HG02852 (cell line): Measurements from ENCODE around the gene DPP8.
"Not testable (repeated sequence)": the region's sequence is repeated elsewhere in the genome, so short reads cannot be mapped to it uniquely, and the experiment has no call there.

Experiments used
- ATAC-seq: cut with Tn5 transposase; IDR thresholded peaks from one replicate; pipeline ENCODE4 v1.9.1; 2021; ENCODE audit warnings: mild to moderate bottlenecking, moderate library complexity; ENCODE audit not compliant: unreplicated experiment

Gene DPP8

DNA sequence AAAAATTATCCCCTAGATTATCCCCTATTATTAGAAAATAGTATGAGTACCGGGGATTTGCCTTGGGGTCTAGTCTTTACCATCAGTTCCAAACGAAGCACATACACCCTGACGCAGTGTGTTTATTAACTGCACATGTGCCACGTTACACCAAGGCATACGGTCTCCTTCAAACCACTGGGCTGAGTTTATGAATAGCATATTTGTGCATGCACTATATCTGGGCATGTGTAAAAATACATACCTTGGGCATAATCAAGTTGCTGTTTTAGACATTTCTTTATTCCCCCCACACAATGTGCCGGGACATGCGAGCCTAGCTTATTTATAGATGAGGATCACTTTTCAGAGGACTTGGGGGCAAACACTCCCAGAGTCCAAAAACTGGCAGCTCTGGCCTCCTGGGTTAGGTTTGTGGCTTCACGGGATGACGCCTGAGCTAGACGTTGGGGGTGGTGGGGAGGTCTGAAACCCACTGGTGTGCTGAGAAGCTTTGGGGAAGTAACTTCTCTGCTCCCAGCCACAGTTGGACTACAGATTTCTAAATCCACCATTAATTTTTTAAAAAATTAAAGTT, 111.0 kb downstream of the DPP8 start:
- ATAC-seq: no peak

- no peak for ATAC-seq
Observed at GRCh38 chr15:65405791-65406423, 111.6 kb downstream of the DPP8 start.

GRCh38 chr15:65404186-65404872, 113.2 kb downstream of the DPP8 start:
- no peak for ATAC-seq

DNA sequence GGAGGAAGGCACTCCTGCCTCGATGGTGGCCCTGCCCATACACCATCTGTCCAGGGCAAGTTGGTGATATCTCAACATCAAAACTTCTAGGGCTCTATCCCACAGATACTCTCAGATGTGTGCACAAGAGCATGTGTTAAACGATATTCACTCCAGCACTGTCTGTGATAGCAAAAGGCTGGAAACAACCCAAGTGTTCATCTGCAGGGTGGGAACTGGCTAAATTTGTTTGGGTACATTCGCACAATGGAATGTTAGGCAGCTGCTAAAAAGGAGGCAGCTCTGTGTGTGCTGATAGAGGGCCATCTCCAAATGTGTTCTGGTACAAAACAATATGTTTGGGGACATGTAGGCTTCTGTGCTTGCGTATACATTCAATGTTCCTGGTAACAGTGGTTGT, 114.5 kb downstream of the DPP8 start:
- ATAC-seq: no peak

DNA sequence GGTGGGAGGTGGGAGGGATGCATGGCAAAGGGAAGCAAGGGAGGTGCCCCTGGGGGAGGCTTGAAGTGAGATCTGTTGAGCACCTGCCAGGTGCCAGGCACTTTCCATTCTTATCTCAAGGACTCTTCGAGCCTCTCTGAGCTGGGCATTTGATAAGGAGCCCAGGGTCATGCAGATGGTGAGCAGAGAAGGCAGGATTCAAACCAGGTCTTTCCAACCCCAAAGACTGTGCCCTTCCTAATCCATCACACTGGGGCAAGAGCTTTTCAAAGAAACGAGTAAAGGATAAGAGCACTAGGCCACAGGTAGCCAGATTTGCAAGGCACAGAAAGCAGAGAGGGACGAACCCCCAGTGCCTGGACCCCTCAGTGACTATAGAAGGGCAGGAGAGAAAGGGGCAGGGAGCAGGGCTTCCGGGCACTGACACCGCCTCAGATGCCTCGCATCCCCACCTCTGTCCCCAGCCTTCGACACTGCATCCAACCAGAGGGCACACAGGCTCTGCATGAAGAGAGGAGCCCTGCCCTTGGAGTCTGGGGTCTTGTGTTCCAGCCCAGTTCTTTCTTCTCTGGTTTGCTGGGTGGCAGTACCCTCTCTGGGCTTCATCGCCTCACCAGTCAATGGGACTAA, 115.8 kb downstream of the DPP8 start:
- no peak for ATAC-seq

DNA sequence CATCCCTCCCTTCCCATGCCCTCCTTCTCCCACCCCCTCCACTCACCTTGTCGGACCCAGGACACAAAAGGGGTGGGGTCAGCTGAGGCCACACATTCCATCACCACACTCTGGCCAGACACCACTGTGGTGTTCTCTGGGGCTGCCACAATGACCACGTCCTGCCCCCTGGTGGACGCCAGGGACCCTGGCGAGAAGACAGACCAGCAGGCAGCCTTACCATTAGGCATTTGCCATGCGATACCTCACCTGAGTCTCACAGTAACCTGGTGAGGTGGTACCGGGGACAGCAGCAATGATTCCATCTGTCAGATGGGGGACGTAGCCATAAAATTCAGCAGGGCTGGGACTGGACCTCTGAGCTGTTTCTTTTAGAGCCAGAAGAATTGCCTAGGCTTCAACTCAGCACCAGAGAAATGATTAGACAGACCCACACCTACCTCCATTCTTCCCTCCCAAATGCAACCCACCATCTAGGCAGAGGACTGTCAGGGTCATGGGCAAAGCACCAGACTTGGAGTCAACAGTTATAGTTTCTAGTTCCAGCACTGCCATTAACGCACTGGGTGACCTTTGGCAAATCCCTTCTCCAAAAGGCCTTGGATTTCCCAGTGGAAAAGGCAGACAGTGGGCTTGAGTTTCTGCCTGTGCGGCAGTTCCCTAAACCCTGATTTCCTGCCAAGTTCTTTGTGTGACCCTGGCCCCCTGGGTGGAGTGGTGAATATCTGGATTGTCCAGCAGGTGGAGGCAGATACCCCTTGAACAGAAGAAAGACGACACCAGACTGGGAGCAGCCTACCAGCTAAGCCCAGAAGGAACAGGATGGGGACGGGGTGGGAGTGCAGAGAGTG, 116.5 kb downstream of the DPP8 start:
- no peak for ATAC-seq

GRCh38 chr15:65399997-65400396, 117.5 kb downstream of the DPP8 start:
- ATAC-seq: no peak

DNA sequence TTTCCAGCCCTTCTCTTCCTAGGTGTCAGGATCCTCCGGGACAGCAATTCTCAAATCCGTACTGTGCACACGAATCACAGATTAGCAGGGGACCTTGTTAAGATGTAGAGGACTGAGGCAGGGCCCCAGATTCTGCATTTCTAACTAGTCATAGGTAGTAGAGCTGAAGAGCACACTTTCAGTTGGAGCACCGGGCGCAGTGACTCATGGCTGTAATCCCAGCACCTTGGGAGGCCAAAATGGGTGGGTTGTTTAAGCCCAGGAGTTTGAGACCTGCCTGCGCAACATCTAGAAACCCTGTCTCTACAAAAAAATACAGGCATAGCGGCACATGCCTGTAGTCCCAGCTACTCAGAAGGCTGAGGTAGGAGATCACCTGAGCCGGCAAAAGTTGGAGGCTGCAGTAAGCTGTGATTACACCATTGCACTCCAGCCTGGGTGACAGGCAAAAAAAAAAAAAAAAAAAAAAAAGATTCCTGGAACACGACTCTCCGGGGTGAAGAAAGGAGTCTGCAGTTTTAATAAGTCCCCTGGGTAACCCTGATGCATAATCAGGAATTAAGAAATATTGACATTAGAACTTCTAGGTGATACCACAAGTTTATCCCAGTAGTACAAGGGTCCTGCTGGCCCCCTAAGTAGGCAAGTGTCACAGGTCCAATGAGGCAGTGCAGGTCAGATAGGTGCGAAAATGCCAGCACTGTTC, 118.3 kb downstream of the DPP8 start:
- ATAC-seq: no peak

DNA sequence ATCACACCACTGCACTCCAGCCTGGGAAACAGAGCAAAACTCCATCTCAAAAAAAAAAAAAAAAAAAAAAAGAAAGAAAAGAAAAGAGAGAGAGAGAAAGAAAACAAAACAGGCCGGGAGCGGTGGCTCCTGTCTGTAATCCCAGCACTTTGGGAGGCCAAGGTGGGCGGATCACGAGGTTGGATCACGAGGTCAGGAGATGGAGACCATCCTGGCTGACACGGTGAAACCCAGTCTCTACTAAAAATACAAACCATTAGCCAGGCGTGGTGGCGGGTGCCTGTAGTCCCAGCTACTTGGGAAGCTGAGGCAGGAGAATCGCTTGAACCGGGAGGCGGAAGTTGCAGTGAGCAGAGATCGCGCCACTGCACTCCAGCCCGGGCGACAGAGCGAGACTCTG, 119.0 kb downstream of the DPP8 start:
- not testable (repeated sequence) for ATAC-seq

DNA sequence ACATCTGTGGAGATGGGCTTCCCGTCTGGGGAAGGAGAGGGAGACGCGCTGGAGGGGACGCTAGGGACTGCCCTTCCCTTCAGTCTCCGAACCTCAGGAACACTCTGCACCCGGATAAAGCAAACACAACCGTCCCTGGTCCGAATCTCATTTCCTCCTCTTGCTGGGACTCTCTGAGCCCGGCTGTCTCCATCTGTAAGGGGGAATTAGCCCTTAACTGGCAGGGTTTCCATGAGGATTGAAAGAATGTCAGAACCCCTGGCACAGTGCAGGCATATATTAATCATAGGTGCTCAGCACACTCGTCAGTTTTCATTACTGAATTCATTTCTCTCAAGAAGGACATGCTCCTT, 120.5 kb downstream of the DPP8 start:
- ATAC-seq: no peak

DNA sequence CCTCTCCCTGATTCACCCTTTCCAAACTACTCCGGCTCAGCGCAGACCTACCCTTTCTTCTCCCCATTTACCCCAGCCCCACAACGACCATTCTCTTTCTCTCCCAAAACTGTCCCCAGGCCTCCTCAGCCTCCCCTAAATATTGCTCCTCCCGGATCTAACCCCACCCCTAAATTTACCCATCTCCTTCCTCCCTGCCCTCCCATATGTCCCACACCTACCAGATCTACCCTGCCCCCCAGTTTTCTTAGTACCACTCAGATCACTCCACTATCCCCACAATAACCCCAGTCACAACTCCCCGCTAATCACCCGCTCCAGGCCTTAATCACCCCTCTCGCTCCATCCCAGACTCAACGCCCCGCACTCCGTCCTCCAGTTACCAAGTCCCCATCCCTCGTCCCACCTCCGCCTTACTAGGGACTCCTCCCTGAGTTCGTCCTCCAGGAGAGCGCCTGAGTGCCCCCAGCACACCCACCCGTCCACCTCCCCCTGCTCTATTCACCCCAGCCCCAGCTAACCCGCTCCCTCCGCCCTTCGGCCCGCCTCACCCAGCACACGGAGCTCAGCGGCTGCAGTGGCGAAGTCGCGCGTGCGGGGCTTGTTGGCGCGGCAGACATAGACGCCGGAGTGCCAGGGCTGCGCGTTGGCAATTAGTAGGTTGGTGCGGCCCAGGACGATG, 121.1 kb downstream of the DPP8 start:
- no peak for ATAC-seq

DNA sequence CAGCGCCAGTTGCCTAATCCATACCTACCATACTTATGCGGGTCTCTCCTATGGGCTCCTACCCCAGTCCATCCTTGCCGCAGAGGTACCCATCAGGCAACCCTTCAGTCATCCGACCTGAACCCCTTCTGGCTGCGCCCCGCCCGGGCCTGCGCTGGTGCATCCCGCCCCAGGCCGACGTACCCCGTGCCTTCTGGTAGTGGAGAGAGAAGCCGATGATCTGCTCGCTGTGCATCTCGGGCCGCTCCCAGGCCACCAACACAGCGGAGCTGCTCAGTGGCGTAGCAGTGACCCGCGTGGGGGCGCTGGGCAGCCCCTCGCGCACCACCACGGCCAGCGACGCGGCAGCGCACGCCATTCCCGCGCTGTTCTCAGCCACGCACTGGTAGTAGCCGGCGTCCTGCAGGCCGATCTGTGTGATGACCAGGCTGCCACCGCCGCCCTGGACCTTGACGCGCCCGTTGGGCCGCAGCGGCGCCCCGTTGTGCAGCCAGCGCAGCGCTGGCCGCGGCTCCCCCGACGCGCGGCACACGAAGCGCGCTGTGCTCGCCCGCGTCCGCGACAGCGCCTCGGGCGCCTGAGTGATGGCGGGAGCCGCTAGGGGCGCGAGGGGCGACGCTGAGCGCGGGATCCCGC, 121.8 kb downstream of the DPP8 start:
- no peak for ATAC-seq

DNA sequence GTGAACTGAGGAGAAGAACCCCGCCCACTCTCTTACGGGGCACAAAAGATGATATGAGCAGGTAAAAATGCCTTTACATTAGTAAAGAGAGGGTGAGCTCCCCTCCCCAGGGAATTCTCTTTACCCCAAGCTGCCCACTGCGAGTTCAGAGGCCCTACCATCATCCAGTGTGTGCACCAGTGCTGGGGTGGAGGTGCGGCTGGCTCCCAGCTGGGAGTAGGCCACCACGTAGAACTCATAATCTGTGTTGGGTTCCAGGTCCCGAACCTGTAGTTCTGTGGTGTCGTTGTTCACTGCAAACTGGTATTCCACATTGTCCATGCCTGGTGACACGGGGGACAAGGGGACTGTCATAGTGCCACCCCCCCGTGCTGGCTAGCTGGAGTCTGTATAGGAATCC, 122.6 kb downstream of the DPP8 start:
- ATAC-seq: no peak

- ATAC-seq: no peak
Observed at GRCh38 chr15:65394280-65394789, 123.2 kb downstream of the DPP8 start.

DNA sequence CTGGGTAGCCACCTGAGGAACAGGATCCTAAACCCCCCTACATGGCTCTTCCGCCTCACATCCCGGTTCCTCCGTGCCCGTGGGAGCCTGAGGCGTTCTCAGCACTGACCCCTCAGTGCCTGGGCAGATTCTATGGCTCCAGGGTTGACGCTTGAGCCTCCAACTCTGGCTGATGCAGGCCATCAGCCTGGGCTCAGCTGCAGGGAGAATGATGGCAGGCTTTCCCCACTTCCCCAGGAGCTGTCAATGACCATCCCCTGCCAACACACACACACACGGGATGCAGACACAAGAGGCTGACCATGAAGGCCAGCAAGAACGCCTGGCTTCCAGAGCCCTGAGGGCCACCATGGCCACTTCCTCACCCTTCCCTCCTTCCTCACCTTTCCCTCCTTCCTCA, 123.9 kb downstream of the DPP8 start:
- no peak for ATAC-seq

- no peak for ATAC-seq
Observed at GRCh38 chr15:65393091-65393490, 124.4 kb downstream of the DPP8 start.
